Vagina (tissue), 2 donors: ENCODE data around the gene RPL19. TPM values are rescaled to one million over a fixed set of nuclear protein-coding genes. Genes with fewer than 3 reads are reported as not detected.
A peak's percentile ranks its signal among the peaks of the same experiment; 100 is the strongest.

Experiments
- DNase-seq, 2 donors: peaks; one replicate each; pipeline ENCODE4 v3.0.0-alpha.2; 2017; ENCODE audit errors: extremely low spot score in 2 of 2
- H3K27ac ChIP-seq: fragments of 200-600 bp; sonication (generic); one replicate; pipeline ENCODE4 v1.5.1; 2019
- H3K27me3 ChIP-seq: fragments of 200-600 bp; sonication (generic); one replicate; pipeline ENCODE4 v1.5.1; 2019
- H3K36me3 ChIP-seq, 2 donors: fragments of 200-600 bp; sonication (generic); one replicate each; pipeline ENCODE4 v1.5.1; 2017 to 2019
- H3K4me1 ChIP-seq: fragments of 200-600 bp; sonication (generic); one replicate; pipeline ENCODE4 v1.5.1; 2019
- H3K4me3 ChIP-seq, 2 donors: fragments of 200-600 bp; sonication (generic); 1 replicate in 1 of 2; 2 replicates in 1 of 2; pipeline ENCODE4 v1.5.1; 2016 to 2019
- H3K9me3 ChIP-seq: fragments of 200-600 bp; sonication (generic); one replicate; pipeline ENCODE4 v1.5.1; 2019
- POLR2A ChIP-seq, 2 donors: fragments of 450-650 bp; IDR thresholded peaks; one replicate each; pipeline ENCODE4 v1.6.1; 2017; ENCODE audit warnings: antibody characterized with exemption in 2 of 2, mild to moderate bottlenecking in 2 of 2, moderate library complexity in 2 of 2
- POLR2AphosphoS5 ChIP-seq, 2 donors: sonication (generic); formaldehyde crosslinking; IDR thresholded peaks; one replicate each; pipeline ENCODE4 v1.9.0; 2017; ENCODE audit warnings: antibody characterized with exemption in 2 of 2, mild to moderate bottlenecking in 2 of 2, low read depth in 1 of 2; ENCODE audit not compliant: insufficient read depth in 1 of 2
- intact Hi-C: fragments of 100-400 bp; cut with DNase I; formaldehyde crosslinking; loops from one replicate; pipeline ENCODE4 v1.15.1; 2023
- total RNA-seq: library from RNA; depleted of rRNA; stranded (reverse); fragments of >200 nt; gene quantifications from one replicate; pipeline ENCODE4 v1.2.3, GENCODE V29; 2016
- TF ChIP-seq, protein P1 (sequence below), 3 experiments: fragments of 450-650 bp in 2 of 3; fragments of 200-600 bp in 1 of 3; sonication (generic) in 1 of 3; IDR thresholded peaks; one replicate each; pipeline ENCODE4 v1.5.1; 2017 to 2019; ENCODE audit warnings: antibody characterized with exemption in 3 of 3, mild to moderate bottlenecking in 2 of 3, moderate library complexity in 2 of 3

The RPL19 gene
- total RNA-seq, 1 donor from 2014 or later = 2,758 TPM

DNA sequence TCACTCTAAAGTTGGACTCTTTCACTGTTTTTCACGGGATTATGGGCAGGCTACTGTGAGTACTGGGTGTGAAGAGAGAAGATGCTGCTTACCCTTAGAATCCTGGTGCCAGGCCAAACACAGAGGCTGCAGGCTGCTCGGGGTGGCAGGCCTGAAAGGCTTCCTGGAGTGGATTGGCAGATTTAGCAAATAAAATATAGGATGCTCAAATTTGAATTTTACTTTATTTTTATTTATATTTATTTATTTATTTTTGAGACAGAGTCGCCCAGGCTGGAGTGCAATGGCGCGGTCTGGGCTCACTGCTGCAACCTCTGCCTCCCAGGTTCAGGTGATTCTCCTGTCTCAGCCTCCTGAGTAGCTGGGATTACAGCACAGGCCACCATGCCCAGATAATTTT is 40.5 kb downstream of the RPL19 start:
- no peak for DNase-seq
- H3K4me3 ChIP-seq = no peak overlapping the region
- no peaks in the 10 kb centered on the region for H3K27me3 ChIP-seq
- H3K9me3 ChIP-seq = no peaks in the 10 kb centered on the region
- peaks cover 12% of the 10 kb centered on the region for H3K4me1 ChIP-seq
- no peak overlapping the region for H3K27ac ChIP-seq
- TF ChIP-seq, protein P1, sequence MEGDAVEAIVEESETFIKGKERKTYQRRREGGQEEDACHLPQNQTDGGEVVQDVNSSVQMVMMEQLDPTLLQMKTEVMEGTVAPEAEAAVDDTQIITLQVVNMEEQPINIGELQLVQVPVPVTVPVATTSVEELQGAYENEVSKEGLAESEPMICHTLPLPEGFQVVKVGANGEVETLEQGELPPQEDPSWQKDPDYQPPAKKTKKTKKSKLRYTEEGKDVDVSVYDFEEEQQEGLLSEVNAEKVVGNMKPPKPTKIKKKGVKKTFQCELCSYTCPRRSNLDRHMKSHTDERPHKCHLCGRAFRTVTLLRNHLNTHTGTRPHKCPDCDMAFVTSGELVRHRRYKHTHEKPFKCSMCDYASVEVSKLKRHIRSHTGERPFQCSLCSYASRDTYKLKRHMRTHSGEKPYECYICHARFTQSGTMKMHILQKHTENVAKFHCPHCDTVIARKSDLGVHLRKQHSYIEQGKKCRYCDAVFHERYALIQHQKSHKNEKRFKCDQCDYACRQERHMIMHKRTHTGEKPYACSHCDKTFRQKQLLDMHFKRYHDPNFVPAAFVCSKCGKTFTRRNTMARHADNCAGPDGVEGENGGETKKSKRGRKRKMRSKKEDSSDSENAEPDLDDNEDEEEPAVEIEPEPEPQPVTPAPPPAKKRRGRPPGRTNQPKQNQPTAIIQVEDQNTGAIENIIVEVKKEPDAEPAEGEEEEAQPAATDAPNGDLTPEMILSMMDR (IDR thresholded peaks at IDR 0.05) = no peak
- TF ChIP-seq POLR2AphosphoS5 (IDR thresholded peaks at IDR 0.05; ENCODE audit: insufficient read depth in 1 of 2, low read depth in 1 of 2) (no peak), POLR2A (IDR thresholded peaks at IDR 0.05) (no peak)
- intact Hi-C loops = loop anchor here (10.0 kb wide), 1 partner anchor 76 kb away; the partner anchor contains the start of gene ARL5C
- no peaks in the 10 kb centered on the region for H3K36me3 ChIP-seq

DNA sequence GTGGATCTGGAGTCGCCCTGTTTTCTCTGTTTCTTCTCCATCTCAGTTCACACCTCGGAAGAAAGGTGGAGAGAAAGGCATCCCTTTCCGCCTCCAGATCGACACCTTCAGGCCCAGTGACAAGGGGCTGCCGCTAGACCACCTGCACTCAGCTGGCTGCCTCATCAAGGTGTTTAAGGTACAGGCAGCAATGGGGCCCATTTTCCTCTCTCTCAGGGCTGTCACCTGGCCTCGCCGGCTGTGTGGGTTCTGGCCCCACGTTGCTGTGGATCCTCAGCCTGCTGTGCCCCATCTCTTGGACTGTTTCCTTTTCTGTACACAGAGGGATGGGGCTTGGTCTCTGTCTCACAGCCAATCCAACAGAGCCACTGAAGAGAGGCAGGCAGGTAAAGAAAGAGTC is 43.1 kb downstream of the RPL19 start:
- intact Hi-C loops = loop anchor here (10.0 kb wide), 1 partner anchor 78 kb away; the partner anchor contains the start of gene ARL5C
- Histone ChIP-seq H3K9me3 (no peaks in the 10 kb centered on the region), H3K36me3 (no peaks in the 10 kb centered on the region), H3K27me3 (no peaks in the 10 kb centered on the region), H3K4me3 (no peak overlapping the region), H3K4me1 (peaks cover 12% of the 10 kb centered on the region), H3K27ac (no peak overlapping the region)
- DNase-seq = no peak
- TF ChIP-seq POLR2A (IDR thresholded peaks at IDR 0.05) (no peak), POLR2AphosphoS5 (IDR thresholded peaks at IDR 0.05; ENCODE audit: insufficient read depth in 1 of 2, low read depth in 1 of 2) (no peak)
- TF ChIP-seq, protein P1 (IDR thresholded peaks at IDR 0.05) = no peak

DNA sequence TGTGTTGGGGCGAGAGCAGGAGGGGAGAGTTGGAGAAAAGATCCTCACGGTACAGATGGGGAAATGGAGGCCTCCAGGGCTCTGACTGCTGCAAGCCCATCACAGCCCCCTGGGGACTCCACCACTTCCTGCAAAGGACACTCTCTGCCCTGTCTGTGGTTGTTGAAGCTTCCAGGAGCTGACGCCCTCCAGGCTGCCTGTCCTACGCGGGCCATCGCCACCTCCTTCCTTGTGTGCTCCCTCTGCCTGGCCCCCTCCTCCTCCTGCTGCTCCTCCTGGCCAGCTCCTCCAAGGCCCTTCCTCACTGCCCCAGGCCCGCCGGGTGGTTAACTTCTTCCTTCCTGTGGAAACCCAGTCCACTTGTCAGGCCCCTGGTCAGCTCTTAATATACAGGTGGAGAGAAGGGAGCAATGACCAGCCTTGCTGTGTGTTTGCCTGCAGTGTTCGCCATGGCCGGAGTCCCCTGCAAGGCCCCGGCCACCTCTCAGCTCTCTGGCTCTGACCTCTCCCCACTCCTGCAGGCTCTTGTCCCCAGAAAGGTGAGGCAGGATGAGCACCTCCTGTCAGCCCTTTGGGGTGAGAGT is 44.0 kb downstream of the RPL19 start:
- DNase-seq = no peak
- intact Hi-C loops = loop anchor here (10.0 kb wide), 1 partner anchor 79 kb away; the partner anchor contains the start of gene ARL5C

DNA sequence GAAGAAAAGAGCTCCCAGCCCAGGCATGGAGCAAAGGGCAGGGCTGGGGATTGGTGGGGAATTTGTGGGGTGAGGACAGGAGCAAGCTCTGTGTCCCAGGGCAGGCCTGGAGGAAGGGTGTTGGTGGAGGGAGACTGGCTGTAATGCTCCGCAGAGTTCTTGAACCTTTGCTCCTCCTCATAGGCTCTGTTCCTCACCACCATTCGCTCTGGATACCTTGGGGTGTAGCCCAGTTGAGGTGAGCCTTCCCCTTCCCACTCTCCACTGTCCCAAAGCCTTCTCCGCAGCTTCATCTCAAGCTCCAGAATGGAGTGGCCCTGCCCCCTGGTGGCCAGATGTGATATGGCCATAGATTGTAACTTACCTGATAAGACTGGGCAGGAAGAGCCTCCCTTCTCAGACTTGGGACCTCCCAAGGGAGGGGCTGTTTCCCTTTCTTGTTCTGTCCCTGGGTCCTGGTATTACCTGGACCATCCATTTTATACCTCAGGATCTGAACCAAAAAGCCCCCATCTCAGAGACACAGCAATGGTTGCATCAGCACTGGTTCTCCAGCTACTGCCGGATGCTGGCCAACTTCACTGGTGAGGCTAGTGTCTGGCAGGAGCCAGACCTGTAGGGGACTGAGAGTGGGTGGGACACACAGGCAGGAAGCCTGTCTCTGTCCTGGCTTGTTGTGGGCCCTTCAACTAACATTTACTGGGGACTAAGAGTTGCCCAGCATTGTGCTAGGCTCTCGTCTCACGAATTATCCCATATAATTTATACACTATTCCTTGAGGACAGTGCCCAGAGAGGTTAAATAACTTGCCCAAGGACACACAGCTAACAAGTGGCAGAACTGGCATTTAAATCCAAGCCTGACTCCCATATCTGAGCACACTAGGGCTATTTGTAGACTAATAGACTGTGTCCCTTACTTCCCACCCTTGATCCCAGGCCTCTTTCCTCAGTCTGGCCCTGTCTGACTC is 44.8 kb downstream of the RPL19 start:
- no peaks in the 10 kb centered on the region for H3K36me3 ChIP-seq

More for the DNA sequence above, 44.0 kb downstream of the RPL19 start:
- H3K36me3 ChIP-seq = no peaks in the 10 kb centered on the region
- TF ChIP-seq POLR2A (IDR thresholded peaks at IDR 0.05) = no peak
- TF ChIP-seq, protein P1 (IDR thresholded peaks at IDR 0.05) = no peak
- no peak for TF ChIP-seq POLR2AphosphoS5 (IDR thresholded peaks at IDR 0.05; ENCODE audit: insufficient read depth in 1 of 2, low read depth in 1 of 2)
- no peaks in the 10 kb centered on the region for H3K27me3 ChIP-seq
- H3K4me3 ChIP-seq = no peak overlapping the region
- H3K4me1 ChIP-seq = peaks cover 7% of the 10 kb centered on the region
- H3K27ac ChIP-seq = no peak overlapping the region
- no peaks in the 10 kb centered on the region for H3K9me3 ChIP-seq

More for the DNA sequence above, 44.8 kb downstream of the RPL19 start:
- no peaks in the 10 kb centered on the region for H3K27me3 ChIP-seq
- H3K4me3 ChIP-seq = no peak overlapping the region
- H3K4me1 ChIP-seq = peaks cover 7% of the 10 kb centered on the region
- TF ChIP-seq POLR2AphosphoS5 (IDR thresholded peaks at IDR 0.05; ENCODE audit: insufficient read depth in 1 of 2, low read depth in 1 of 2) = no peak
- TF ChIP-seq, protein P1 (IDR thresholded peaks at IDR 0.05) = peak; percentile 86 to 97 (median 91)
- intact Hi-C loops = loop anchor here (10.0 kb wide), 1 partner anchor 80 kb away; the partner anchor contains the start of gene ARL5C
- H3K9me3 ChIP-seq = no peaks in the 10 kb centered on the region
- H3K27ac ChIP-seq = no peak overlapping the region
- DNase-seq = no peak
